ENCODE data around the gene TLR1.

The TLR1 gene

DNA sequence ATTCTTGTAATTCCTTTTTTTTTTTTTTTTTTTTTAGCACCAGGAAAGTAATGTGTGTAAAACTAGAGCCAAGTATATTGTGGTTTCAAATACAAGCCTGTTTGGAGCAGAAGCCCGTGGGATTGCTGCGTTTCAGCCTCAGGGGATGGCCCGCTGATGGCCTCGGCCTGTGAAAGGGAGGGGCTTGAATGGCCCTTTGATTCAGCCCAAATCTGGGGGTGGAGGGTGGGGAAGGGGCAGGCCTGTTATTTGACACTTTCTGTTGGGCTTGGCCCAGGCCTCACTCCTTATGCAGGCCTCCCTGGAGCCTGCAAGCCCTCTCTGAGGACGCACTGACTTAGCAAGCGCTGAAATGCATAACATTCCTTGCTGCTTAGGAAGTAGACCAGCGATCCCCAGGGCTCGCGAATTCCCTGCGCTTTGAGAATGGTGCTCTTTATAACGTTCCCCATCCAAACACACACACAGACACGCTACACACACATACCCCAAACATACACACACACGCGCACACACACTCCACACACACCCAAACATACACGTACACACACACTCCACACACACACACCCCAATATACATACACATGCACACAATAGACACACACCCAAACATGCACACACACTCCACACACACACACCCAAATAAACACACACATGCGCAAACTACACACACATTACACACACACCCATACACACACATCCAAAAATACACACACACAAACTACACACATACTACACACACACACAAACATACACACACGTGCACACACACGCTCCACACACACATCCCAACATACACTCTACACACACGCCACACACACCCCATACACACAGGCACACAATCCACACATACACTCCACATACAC, 51.4 kb downstream of the TLR1 start (continued):
- no peak for TF ChIP-seq ZFP41 (tag by site-specific recombination; IDR thresholded peaks at IDR 0.05; ENCODE audit: borderline replicate concordance)
- TF ChIP-seq WT1 (tag by site-specific recombination; IDR thresholded peaks at IDR 0.05), result no peak
- no peak for TF ChIP-seq ZNF37A (tag by site-specific recombination; IDR thresholded peaks at IDR 0.05)
- TF ChIP-seq ZSCAN23 (tag by site-specific recombination; IDR thresholded peaks at IDR 0.05), result no peak
- no peak for TF ChIP-seq ZNF19 (tag by site-specific recombination; IDR thresholded peaks at IDR 0.05; ENCODE audit: low read depth)
- TF ChIP-seq ZNF600 (tag by site-specific recombination; IDR thresholded peaks at IDR 0.05), result peak; percentile 82

DNA sequence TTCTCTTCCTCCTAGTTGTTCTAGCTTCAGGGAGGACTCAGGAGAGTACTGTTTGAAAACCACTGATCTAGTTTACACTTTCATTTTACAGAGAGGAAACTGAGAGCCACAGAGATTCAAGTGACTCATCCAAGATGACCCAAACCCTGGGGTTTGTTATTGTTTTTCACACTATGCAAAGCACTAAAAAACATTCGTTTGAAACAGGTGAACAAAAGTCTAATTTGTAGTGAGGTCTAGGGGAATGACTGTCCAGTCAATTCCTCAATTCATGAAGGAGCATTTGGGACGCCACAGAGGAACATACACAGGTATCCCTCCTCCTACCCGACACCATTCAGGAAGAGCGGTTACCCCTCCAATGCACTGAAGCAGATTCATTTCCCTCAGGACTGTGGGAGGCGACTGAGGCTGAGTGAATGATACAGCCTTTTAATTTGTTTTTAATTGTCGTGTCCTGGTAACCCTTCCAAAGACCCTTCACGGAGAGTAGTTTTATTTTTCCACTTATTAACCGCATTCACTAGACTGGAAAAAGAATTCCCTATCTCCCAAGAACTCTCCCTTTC, 52.1 kb downstream of the TLR1 start:
- Histone ChIP-seq H3K36me3 (ENCODE audit: control insufficient read depth in 2 of 2, insufficient read depth in 1 of 2, low read length in 2 of 2) (no peaks in the 10 kb centered on the region), H3K27ac (ENCODE audit: extremely low read depth, low read depth, low read length) (no peak overlapping the region), H3K4me3 (ENCODE audit: low read depth, low read length) (no peak overlapping the region), H3K4me1 (ENCODE audit: control insufficient read depth, insufficient read depth, low read length) (0 out of 2 replicates have a peak, but pooled peaks cover 2% of the 10 kb centered on the region), H3K9me3 (ENCODE audit: control insufficient read depth, insufficient read depth, low read depth, low read length) (no peaks in the 10 kb centered on the region)
- TF ChIP-seq ZNF266 (tag by site-specific recombination; IDR thresholded peaks at IDR 0.05; ENCODE audit: low read depth), result no peak
- no peak for TF ChIP-seq ZNF426 (tag by site-specific recombination; IDR thresholded peaks at IDR 0.05)
- no peak for TF ChIP-seq ZNF558 (tag by site-specific recombination; IDR thresholded peaks at IDR 0.05)
- TF ChIP-seq ZNF473 (tag by site-specific recombination; IDR thresholded peaks at IDR 0.05), result no peak
- no peak for TF ChIP-seq ZNF626 (tag by site-specific recombination; IDR thresholded peaks at IDR 0.05)
- TF ChIP-seq, protein P1, sequence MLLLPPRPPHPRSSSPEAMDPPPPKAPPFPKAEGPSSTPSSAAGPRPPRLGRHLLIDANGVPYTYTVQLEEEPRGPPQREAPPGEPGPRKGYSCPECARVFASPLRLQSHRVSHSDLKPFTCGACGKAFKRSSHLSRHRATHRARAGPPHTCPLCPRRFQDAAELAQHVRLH (tag by site-specific recombination; IDR thresholded peaks at IDR 0.05), result no peak
- TF ChIP-seq ZBTB48 (tag by site-specific recombination; IDR thresholded peaks at IDR 0.05), result no peak
- POLR2A ChIA-PET, result no interaction called here
- CTCF ChIA-PET, result no interaction called here

DNA sequence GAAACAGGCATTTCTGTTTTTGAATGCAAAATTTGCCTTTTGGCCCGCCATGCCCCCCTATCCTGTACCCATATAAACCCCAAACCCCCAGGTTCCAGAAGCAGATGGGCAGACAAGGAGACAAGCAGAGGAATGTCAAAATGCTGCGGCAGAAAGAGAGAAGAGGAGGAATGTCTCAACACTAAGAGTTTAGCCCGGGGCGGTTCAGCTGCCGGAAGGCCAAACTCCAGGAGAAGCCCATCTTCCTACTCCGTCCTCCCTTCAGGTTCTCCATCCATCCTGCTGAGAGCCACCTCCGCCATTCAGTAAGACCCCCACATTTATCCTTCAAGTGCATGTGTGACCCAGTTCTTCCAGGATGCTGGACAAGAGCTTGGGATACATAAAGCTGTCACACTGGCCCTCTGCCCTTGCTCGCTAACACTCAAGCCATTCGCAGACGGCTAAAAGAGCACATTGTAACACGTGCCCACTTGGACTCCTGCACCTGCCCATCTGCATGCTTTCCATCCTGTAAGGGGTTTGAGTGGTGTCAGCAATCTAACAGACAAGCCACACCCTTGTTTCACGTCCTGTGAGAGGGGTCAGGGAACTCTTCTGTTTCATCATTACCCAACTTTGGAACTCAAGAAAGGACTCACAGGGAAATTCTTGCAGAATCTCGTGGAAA, 53.1 kb downstream of the TLR1 start:
- no peak overlapping the region for H3K4me3 ChIP-seq (ENCODE audit: low read depth, low read length)
- POLR2A ChIA-PET, result no interaction called here
- no peaks in the 10 kb centered on the region for H3K36me3 ChIP-seq (ENCODE audit: control insufficient read depth in 2 of 2, insufficient read depth in 1 of 2, low read length in 2 of 2)
- no peaks in the 10 kb centered on the region for H3K9me3 ChIP-seq (ENCODE audit: control insufficient read depth, insufficient read depth, low read depth, low read length)
- CTCF ChIA-PET, result no interaction called here
- 0 out of 2 replicates have a peak, but pooled peaks cover 2% of the 10 kb centered on the region for H3K4me1 ChIP-seq (ENCODE audit: control insufficient read depth, insufficient read depth, low read length)
- H3K27ac ChIP-seq (ENCODE audit: extremely low read depth, low read depth, low read length), result no peak overlapping the region
- no peak for TF ChIP-seq ZNF529 (tag by site-specific recombination; IDR thresholded peaks at IDR 0.05; ENCODE audit: insufficient replicate concordance)
- no peak for TF ChIP-seq ZNF324 (tag by site-specific recombination; IDR thresholded peaks at IDR 0.05)
- TF ChIP-seq, protein P2, sequence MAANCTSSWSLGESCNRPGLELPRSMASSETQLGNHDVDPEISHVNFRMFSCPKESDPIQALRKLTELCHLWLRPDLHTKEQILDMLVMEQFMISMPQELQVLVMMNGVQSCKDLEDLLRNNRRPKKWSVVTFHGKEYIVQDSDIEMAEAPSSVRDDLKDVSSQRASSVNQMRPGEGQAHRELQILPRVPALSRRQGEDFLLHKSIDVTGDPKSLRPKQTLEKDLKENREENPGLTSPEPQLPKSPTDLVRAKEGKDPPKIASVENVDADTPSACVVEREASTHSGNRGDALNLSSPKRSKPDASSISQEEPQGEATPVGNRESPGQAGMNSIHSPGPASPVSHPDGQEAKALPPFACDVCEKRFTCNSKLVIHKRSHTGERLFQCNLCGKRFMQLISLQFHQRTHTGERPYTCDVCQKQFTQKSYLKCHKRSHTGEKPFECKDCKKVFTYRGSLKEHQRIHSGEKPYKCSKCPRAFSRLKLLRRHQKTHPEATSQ (tag by site-specific recombination; IDR thresholded peaks at IDR 0.05), result no peak
- no peak for TF ChIP-seq ZNF776 (tag by site-specific recombination; IDR thresholded peaks at IDR 0.05; ENCODE audit: borderline replicate concordance)
- no peak for TF ChIP-seq ZNF701 (tag by site-specific recombination; IDR thresholded peaks at IDR 0.05)
- TF ChIP-seq KLF16 (tag by site-specific recombination; IDR thresholded peaks at IDR 0.05), result no peak
- no peak for TF ChIP-seq ZSCAN23 (tag by site-specific recombination; IDR thresholded peaks at IDR 0.05)
- TF ChIP-seq, protein P3, sequence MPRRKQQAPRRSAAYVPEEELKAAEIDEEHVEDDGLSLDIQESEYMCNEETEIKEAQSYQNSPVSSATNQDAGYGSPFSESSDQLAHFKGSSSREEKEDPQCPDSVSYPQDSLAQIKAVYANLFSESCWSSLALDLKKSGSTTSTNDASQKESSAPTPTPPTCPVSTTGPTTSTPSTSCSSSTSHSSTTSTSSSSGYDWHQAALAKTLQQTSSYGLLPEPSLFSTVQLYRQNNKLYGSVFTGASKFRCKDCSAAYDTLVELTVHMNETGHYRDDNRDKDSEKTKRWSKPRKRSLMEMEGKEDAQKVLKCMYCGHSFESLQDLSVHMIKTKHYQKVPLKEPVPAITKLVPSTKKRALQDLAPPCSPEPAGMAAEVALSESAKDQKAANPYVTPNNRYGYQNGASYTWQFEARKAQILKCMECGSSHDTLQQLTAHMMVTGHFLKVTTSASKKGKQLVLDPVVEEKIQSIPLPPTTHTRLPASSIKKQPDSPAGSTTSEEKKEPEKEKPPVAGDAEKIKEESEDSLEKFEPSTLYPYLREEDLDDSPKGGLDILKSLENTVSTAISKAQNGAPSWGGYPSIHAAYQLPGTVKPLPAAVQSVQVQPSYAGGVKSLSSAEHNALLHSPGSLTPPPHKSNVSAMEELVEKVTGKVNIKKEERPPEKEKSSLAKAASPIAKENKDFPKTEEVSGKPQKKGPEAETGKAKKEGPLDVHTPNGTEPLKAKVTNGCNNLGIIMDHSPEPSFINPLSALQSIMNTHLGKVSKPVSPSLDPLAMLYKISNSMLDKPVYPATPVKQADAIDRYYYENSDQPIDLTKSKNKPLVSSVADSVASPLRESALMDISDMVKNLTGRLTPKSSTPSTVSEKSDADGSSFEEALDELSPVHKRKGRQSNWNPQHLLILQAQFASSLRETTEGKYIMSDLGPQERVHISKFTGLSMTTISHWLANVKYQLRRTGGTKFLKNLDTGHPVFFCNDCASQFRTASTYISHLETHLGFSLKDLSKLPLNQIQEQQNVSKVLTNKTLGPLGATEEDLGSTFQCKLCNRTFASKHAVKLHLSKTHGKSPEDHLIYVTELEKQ (tag by site-specific recombination; IDR thresholded peaks at IDR 0.05; ENCODE audit: borderline replicate concordance), result no peak
- TF ChIP-seq GLI4 (tag by site-specific recombination; IDR thresholded peaks at IDR 0.05), result no peak
- TF ChIP-seq ZNF114 (tag by site-specific recombination; IDR thresholded peaks at IDR 0.05), result no peak
- no peak for TF ChIP-seq ZNF548 (tag by site-specific recombination; IDR thresholded peaks at IDR 0.05)
- TF ChIP-seq ZBTB26 (tag by site-specific recombination; optimal IDR thresholded peaks at IDR 0.05), result no peak
- no peak for TF ChIP-seq ZNF473 (tag by site-specific recombination; IDR thresholded peaks at IDR 0.05)
- no peak for TF ChIP-seq ZNF433 (tag by site-specific recombination; IDR thresholded peaks at IDR 0.05; ENCODE audit: low read depth)
- TF ChIP-seq ZNF146 (tag by site-specific recombination; IDR thresholded peaks at IDR 0.05), result no peak

Measured in HEK293 (cell line).